NT2/D1 (cell line): ENCODE results near the gene SLC23A1.

Experiments
- DNase-seq: peaks from one replicate; pipeline ENCODE4 v3.0.0-alpha.2; 2011; ENCODE audit warnings: low read depth, low spot score
- H3K27me3 ChIP-seq: 2 replicates; pipeline ENCODE4 v1.6.0; 2011; ENCODE audit warnings: mild to moderate bottlenecking; ENCODE audit not compliant: insufficient read length, insufficient read depth
- H3K36me3 ChIP-seq: 2 replicates; pipeline ENCODE4 v1.6.1; 2011; ENCODE audit warnings: mild to moderate bottlenecking, low read length, mixed read lengths; ENCODE audit not compliant: insufficient read depth, insufficient read length
- H3K4me1 ChIP-seq: 2 replicates; pipeline ENCODE4 v1.5.1; 2011; ENCODE audit not compliant: insufficient read depth, insufficient read length
- H3K4me3 ChIP-seq: 2 replicates; pipeline ENCODE4 v1.5.1; 2011; ENCODE audit warnings: low read depth; ENCODE audit not compliant: insufficient read length
- H3K9ac ChIP-seq: 2 replicates; pipeline ENCODE4 v1.6.0; 2011; ENCODE audit warnings: low read depth; ENCODE audit not compliant: insufficient read length
- H3K9me3 ChIP-seq: 2 replicates; pipeline ENCODE4 v1.5.1; 2011; ENCODE audit warnings: mild to moderate bottlenecking, low read length; ENCODE audit not compliant: insufficient read depth
- SUZ12 ChIP-seq: IDR thresholded peaks from 2 replicates; pipeline ENCODE4 v1.6.1; 2011; ENCODE audit not compliant: insufficient read length, insufficient read depth; ENCODE audit errors: extremely low read depth
- YY1 ChIP-seq: IDR thresholded peaks from 2 replicates; pipeline ENCODE4 v1.6.1; 2011; ENCODE audit not compliant: insufficient read length, insufficient read depth
- ZNF274 ChIP-seq: IDR thresholded peaks from 2 replicates; pipeline ENCODE4 v1.6.1; 2011; ENCODE audit warnings: mild to moderate bottlenecking, low read depth, low read length

Gene SLC23A1

DNA sequence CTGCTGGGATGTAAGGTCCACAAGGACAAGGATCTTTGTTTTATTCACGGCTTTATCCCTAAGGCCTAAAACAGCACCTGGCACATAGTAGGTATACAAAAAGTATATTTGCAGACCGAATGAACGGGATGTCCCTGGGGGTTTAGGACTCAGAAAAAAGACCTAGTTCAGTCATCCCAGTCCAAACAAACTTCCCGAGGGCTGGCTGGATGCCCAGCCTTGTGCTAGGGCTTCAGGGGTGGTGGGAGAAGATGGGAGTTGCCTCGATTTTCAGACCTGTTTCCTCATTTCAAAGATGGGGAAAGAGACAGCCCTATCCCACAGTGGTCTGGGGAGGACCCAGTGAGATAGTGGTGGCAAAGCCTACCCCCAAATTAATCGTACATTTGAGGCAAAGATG, 14.8 kb upstream of the SLC23A1 start:
- TF ChIP-seq ZNF274: no peak
- no peak for TF ChIP-seq SUZ12
- TF ChIP-seq YY1: no peak
- Histone ChIP-seq H3K9me3 (peaks cover 4% of the 10 kb centered on the region; the same call in 1 of the 2 replicates), H3K27me3 (peaks cover 15% of the 10 kb centered on the region), H3K4me3 (no peak overlapping the region), H3K4me1 (peaks cover 11% of the 10 kb centered on the region), H3K9ac (no peak overlapping the region), H3K36me3 (peaks cover 6% of the 10 kb centered on the region)
- no peak for DNase-seq

DNA sequence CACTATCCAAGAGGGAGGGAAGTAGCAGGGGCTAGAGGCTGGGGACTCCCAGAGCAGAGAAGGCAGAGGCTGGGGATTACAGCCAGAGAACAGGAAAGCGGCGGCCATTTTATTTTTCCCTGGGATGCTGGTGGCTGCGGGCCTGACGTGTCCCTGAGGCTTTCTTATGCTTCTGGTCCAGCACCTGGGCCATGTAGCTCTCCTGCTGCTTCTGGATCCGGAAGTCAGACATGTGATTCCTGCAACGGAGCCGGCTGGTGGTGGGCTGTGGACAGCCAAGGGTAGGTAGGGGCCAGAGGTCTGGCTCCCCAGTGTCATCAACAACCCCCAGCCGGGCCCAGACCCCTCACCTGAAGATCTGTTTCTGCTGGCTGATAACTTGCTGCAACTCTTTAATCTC, 13.6 kb upstream of the SLC23A1 start:
- Histone ChIP-seq H3K4me1 (peaks cover 11% of the 10 kb centered on the region), H3K27me3 (peaks cover 16% of the 10 kb centered on the region), H3K4me3 (no peak overlapping the region), H3K36me3 (peaks cover 6% of the 10 kb centered on the region), H3K9ac (no peak overlapping the region), H3K9me3 (peaks cover 10% of the 10 kb centered on the region; the same call in 1 of the 2 replicates)
- DNase-seq: no peak
- TF ChIP-seq YY1: no peak
- no peak for TF ChIP-seq ZNF274
- no peak for TF ChIP-seq SUZ12

DNA sequence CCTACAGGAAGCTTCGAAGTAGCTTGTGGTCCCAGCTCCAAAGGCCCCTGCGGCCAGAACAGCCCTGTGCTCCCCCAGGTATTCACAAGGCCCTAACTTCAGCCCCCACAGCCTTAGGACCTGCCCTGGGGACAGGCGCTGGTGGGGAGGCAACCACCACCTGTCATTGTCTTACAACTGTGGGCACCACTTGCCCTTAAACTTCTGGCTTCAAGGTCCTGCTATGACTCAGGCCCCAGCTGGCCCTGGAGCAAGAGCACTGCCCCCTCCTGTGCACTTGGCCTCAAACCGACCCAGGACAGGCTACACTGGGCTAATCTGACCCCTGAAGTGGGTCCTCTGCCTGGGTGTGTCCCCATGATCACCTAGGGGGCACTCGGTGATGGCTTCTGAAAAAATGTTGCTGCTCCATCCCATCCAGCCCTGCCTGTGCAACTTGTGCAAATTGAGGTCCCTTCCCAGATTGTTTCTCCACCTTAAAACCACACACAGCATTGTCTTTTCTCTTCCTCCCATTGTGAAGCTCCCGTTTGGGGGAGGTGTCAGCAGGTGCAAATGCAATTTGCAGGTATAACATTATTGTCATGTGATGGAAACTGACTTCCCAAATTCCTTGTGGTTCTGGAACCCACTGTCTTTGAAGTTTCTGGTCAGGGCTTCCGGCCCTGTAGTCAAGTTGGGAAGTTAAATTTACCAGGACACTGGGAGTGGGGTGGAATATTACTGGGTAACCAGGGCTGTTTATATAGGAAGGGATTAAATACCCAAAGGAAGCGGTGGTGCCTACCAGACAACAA, 12.9 kb upstream of the SLC23A1 start:
- no peaks in the 10 kb centered on the region for H3K36me3 ChIP-seq
- no peak overlapping the region for H3K4me3 ChIP-seq
- H3K9me3 ChIP-seq: peaks cover 10% of the 10 kb centered on the region; the same call in 1 of the 2 replicates
- H3K9ac ChIP-seq: peak overlapping the region; percentile 42
- TF ChIP-seq ZNF274 (no peak), YY1 (no peak), SUZ12 (no peak)
- peaks cover 16% of the 10 kb centered on the region for H3K27me3 ChIP-seq
- DNase-seq: no peak
- peaks cover 11% of the 10 kb centered on the region for H3K4me1 ChIP-seq

DNA sequence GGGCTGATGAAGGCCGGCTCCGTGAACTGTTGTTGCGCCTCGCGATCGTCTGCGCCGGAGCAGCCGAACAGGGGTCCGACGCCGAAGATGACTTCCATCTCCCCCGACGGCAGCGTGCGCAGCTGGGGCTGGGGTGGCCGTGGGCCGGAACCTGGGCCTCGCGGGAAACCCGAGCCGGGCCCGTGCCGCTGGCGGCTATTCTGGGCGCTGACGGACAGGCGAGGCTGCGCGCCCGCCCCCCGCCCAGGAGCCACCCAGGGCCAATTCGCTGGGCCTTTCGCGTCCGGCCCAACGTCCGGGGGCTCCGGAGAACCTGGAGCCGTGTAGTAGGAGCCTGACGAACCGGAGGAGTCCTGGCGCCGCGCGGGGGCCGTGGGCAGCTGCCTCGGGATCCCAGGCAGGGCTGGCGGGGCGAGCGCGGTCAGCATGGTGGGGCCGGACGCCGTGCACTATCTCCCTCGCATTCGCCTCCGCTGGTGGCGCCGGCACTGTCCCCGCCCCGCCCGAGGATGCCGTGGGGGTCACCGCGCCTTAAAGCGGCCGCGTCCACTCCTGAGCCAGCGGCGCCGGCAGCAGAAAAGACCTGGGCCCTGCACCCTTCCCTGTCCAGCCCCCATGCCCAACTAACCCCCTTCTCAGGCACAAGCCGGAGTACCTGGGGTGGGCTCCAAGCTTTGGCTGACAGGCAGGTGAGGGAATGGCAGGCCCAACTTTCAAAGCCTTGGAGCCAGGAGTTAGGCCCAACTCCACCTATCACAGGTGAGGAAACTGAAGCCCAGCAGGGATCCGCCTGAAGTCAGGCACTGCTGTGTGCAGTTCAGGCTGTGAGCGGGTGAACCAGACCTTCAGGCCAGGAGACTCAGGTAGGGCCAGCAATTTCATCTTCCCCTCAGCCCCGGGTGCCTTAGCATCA, 11.8 kb upstream of the SLC23A1 start, which contains the start of gene PROB1:
PROB1 (minus strand) TSS at position 451 of the 913 bp plus-strand sequence; CDS start at position 428, 23 bp downstream.
- H3K4me1 ChIP-seq: peaks cover 11% of the 10 kb centered on the region
- TF ChIP-seq SUZ12 (no peak), ZNF274 (no peak), YY1 (no peak)
- H3K9me3 ChIP-seq: peaks cover 10% of the 10 kb centered on the region; the same call in 1 of the 2 replicates
- peak within 1 kb of the TSS; percentile 71 for H3K9ac ChIP-seq
- H3K36me3 ChIP-seq: no peaks in the 10 kb centered on the region
- no peak for DNase-seq
- H3K27me3 ChIP-seq: peaks cover 16% of the 10 kb centered on the region
- H3K4me3 ChIP-seq: peak within 1 kb of the TSS; percentile 33

DNA sequence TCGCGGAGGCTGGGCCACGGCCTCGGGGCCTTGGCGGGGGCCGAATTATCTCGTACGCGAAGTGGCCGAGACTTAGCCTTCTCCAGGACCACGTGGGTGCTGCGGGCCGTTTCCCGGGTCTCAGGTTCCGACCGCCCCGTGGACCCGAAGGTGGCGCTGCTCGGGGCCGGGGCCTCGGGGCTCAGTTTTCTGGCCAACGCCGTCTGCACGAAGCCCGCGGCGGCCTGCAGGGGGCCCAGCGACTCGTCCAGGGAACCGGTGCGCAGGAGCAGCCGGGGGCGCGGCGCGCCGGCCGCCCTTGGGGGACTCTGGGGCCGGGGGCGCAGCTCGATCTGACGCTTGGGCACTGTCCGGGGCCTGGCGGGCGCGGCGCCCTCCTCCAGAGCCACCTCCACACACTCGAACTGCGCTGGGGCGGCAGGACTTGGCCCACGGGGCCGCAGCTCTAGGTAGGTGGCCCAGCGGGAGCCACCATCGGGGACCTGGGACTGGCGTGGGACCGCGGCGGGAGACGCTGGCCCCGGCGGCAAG, 11.1 kb upstream of the SLC23A1 start:
- Histone ChIP-seq H3K27me3 (peaks cover 16% of the 10 kb centered on the region), H3K9me3 (peaks cover 10% of the 10 kb centered on the region; the same call in 1 of the 2 replicates), H3K4me3 (peak overlapping the region; percentile 33), H3K36me3 (peaks cover 5% of the 10 kb centered on the region), H3K9ac (peak overlapping the region; percentile 71), H3K4me1 (peaks cover 11% of the 10 kb centered on the region)
- DNase-seq: peak; percentile 43
- TF ChIP-seq YY1 (no peak), SUZ12 (no peak), ZNF274 (no peak)

DNA sequence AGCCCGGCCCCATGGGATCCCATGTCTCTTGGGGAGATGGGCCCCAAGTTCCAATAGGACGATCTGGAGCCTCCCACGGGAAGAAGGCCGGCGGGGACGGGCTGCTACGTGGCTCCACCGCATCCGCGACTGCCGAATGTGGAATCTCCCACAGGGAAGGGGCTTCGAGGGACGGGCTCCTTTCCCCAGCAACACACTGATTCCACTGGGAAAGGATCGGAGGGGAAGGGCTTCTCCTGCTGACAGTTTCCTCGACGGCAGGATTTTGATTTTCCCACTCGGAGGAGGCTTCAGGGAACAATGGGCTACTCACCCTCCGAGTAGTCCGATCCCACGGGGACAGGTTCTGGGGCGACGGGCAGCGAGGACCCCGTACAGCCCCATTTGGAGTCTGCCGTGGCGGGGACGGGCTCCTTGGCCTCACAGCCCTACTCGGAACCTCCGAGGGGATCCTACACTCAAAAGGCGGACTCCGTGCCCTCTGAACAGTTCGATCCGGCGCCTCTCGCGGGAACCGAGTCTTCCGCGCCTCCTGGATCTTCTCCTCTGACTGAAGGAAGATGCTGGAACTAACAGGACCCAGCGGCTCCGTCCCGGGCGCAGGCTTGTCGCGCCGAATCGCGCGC, 10.5 kb upstream of the SLC23A1 start:
- TF ChIP-seq SUZ12: no peak
- TF ChIP-seq YY1: no peak
- no peak for TF ChIP-seq ZNF274
- Histone ChIP-seq H3K4me3 (peak overlapping the region; percentile 33), H3K36me3 (peaks cover 5% of the 10 kb centered on the region), H3K27me3 (peaks cover 16% of the 10 kb centered on the region), H3K9me3 (peaks cover 10% of the 10 kb centered on the region; the same call in 1 of the 2 replicates), H3K4me1 (peaks cover 11% of the 10 kb centered on the region), H3K9ac (peak overlapping the region; percentile 71)
- no peak for DNase-seq
